H1 (cell line): ENCODE results near the gene ATOH8. TPM values are rescaled to one million over a fixed set of nuclear protein-coding genes. Genes with fewer than 3 reads are reported as not detected.

Experiments
- CTCF ChIA-PET: fragments of 300-600 bp; sonication (Branson Sonifier 250); formaldehyde crosslinking; loops from one replicate; lab custom pipeline; 2021; ENCODE audit not compliant: partially characterized antibody; lab: Charles Lee
- POLR2A ChIA-PET: fragments of 300-600 bp; sonication (Branson Sonifier 250); formaldehyde crosslinking; loops from one replicate; lab custom pipeline; 2021; ENCODE audit warnings: inconsistent platforms; ENCODE audit not compliant: partially characterized antibody; lab: Charles Lee
- DNase-seq, 2 experiments: peaks; one replicate each; pipeline versions ENCODE4 v3.0.0 to v3.0.0-alpha.2; 2010 to 2022; ENCODE audit warnings: low spot score in 2 of 2, low read depth in 1 of 2, mixed read lengths in 1 of 2
- FAIRE-seq: peaks from 2 replicates; lab custom pipeline; 2011; peaks lifted over from hg19 to GRCh38; lab: Jason Lieb, UNC
- H2AFZ ChIP-seq: 2 replicates; pipeline ENCODE4 v1.8.1; 2012; ENCODE audit warnings: low read length, inconsistent platforms
- H2AK5ac ChIP-seq: 2 replicates; pipeline ENCODE4 v1.6.1; 2013; ENCODE audit warnings: low read depth, low read length
- H2BK120ac ChIP-seq: replicated peaks from 2 replicates; pipeline ENCODE3; 2013; ENCODE audit warnings: low read depth, low read length, inconsistent platforms
- H2BK12ac ChIP-seq: 2 replicates; pipeline ENCODE4 v1.6.1; 2013; ENCODE audit warnings: low read depth, low read length
- H2BK15ac ChIP-seq: 2 replicates; pipeline ENCODE4 v1.6.1; 2013; ENCODE audit warnings: low read length
- H2BK20ac ChIP-seq: 2 replicates; pipeline ENCODE4 v1.6.1; 2013; ENCODE audit warnings: low read length
- H2BK5ac ChIP-seq: 2 replicates; pipeline ENCODE4 v1.6.1; 2013; ENCODE audit warnings: low read depth, low read length
- H3K14ac ChIP-seq: 2 replicates; pipeline ENCODE4 v1.6.1; 2013; ENCODE audit warnings: inconsistent platforms; ENCODE audit not compliant: insufficient read length
- H3K18ac ChIP-seq: 2 replicates; pipeline ENCODE4 v1.6.1; 2013; ENCODE audit warnings: low read length; ENCODE audit errors: extremely low read depth
- H3K23ac ChIP-seq: 2 replicates; pipeline ENCODE4 v1.6.1; 2013; ENCODE audit warnings: inconsistent platforms; ENCODE audit not compliant: insufficient read length
- H3K23me2 ChIP-seq: 2 replicates; pipeline ENCODE4 v1.6.1; 2013; ENCODE audit warnings: low read depth, low read length
- H3K27ac ChIP-seq: 2 replicates; pipeline ENCODE4 v1.6.1; 2011; ENCODE audit warnings: low read depth, low read length, inconsistent platforms
- H3K27me3 ChIP-seq, 4 experiments: replicated peaks in 1 of 4; 1 replicate in 1 of 4; 2 replicates in 3 of 4; pipeline versions ENCODE4 v1.6.1 to v1.8.1; 2011 to 2013; ENCODE audit warnings: low read length in 3 of 4, mild to moderate bottlenecking in 3 of 4, inconsistent platforms in 2 of 4, mixed read lengths in 2 of 4, moderate library complexity in 1 of 4; ENCODE audit not compliant: control insufficient read depth in 3 of 4, insufficient read depth in 3 of 4; ENCODE audit errors: extremely low read depth in 1 of 4
- H3K36me3 ChIP-seq, 4 experiments: 2 replicates each; pipeline versions ENCODE4 v1.6.1 to v1.8.1; 2011 to 2013; ENCODE audit warnings: mild to moderate bottlenecking in 4 of 4, low read length in 3 of 4, moderate library complexity in 2 of 4, control low read depth in 1 of 4, inconsistent platforms in 1 of 4; ENCODE audit not compliant: insufficient read depth in 4 of 4, control insufficient read depth in 2 of 4
- H3K4ac ChIP-seq: replicated peaks from 2 replicates; pipeline ENCODE3; 2013; ENCODE audit warnings: low read length, low read depth, mixed read lengths, inconsistent platforms; ENCODE audit not compliant: insufficient read length
- H3K4me1 ChIP-seq, 4 experiments: replicated peaks in 1 of 4; 1 replicate in 1 of 4; 2 replicates in 3 of 4; pipeline versions ENCODE4 v1.6.1 to v1.8.1; 2011 to 2013; ENCODE audit warnings: low read length in 3 of 4, inconsistent platforms in 2 of 4, mixed read lengths in 1 of 4; ENCODE audit not compliant: insufficient read depth in 4 of 4, control insufficient read depth in 3 of 4
- H3K4me2 ChIP-seq, 2 experiments: 2 replicates each; pipeline versions ENCODE4 v1.6.1 to v1.8.1; 2011 to 2013; ENCODE audit warnings: low read depth in 2 of 2, low read length in 2 of 2, control low read depth in 1 of 2, inconsistent platforms in 1 of 2, mild to moderate bottlenecking in 1 of 2; ENCODE audit not compliant: insufficient read depth in 1 of 2
- H3K4me3 ChIP-seq, 4 experiments: fragments of 200-600, 300-600 bp in 1 of 4; sonication (generic), shearing (Covaris generic), sonication (Bioruptor Twin) in 1 of 4; 2 replicates each; pipeline versions ENCODE4 v1.5.1 to v1.8.1; 2011 to 2016; ENCODE audit warnings: low read length in 4 of 4, low read depth in 3 of 4, control low read depth in 2 of 4, inconsistent platforms in 2 of 4, mild to moderate bottlenecking in 2 of 4, mixed read lengths in 1 of 4, moderate library complexity in 1 of 4; ENCODE audit not compliant: insufficient read depth in 2 of 4; ENCODE audit errors: extremely low read depth in 1 of 4
- H3K56ac ChIP-seq: replicated peaks from 2 replicates; pipeline ENCODE3; 2013; ENCODE audit warnings: low read depth, mild to moderate bottlenecking, mixed read lengths, low read length, inconsistent platforms; ENCODE audit not compliant: insufficient read length
- H3K79me1 ChIP-seq: 2 replicates; pipeline ENCODE4 v1.6.1; 2013; ENCODE audit warnings: low read depth, low read length, control low read depth
- H3K79me2 ChIP-seq, 2 experiments: 2 replicates each; pipeline versions ENCODE4 v1.6.1 to v1.8.1; 2012 to 2013; ENCODE audit warnings: low read length in 2 of 2, mild to moderate bottlenecking in 2 of 2, inconsistent platforms in 1 of 2; ENCODE audit not compliant: insufficient read depth in 2 of 2, control insufficient read depth in 1 of 2
- H3K9ac ChIP-seq, 4 experiments: replicated peaks in 1 of 4; 1 replicate in 1 of 4; 2 replicates in 3 of 4; pipeline versions ENCODE4 v1.6.1 to v1.8.1; 2011 to 2013; ENCODE audit warnings: low read depth in 3 of 4, low read length in 3 of 4, control low read depth in 2 of 4, mild to moderate bottlenecking in 2 of 4, moderate library complexity in 2 of 4, inconsistent platforms in 1 of 4; ENCODE audit errors: extremely low read depth in 1 of 4
- H3K9me3 ChIP-seq, 2 experiments: 2 replicates each; pipeline versions ENCODE4 v1.6.1 to v1.8.1; 2012 to 2013; ENCODE audit warnings: mild to moderate bottlenecking in 2 of 2, moderate library complexity in 2 of 2, control low read depth in 1 of 2, inconsistent platforms in 1 of 2, low read depth in 1 of 2, low read length in 1 of 2, mixed read lengths in 1 of 2; ENCODE audit not compliant: insufficient read depth in 2 of 2
- H4K20me1 ChIP-seq, 2 experiments: replicated peaks in 1 of 2; 2 replicates each; pipeline versions ENCODE3 to v1.8.1; 2011 to 2013; ENCODE audit warnings: inconsistent platforms in 2 of 2, low read length in 2 of 2, mild to moderate bottlenecking in 1 of 2; ENCODE audit not compliant: insufficient read depth in 2 of 2, control insufficient read depth in 1 of 2
- H4K5ac ChIP-seq: 2 replicates; pipeline ENCODE4 v1.6.1; 2013; ENCODE audit warnings: low read length, low read depth, mixed read lengths, inconsistent platforms; ENCODE audit not compliant: insufficient read length
- H4K8ac ChIP-seq: 2 replicates; pipeline ENCODE4 v1.8.0; 2013; ENCODE audit warnings: mild to moderate bottlenecking, moderate library complexity, low read length, inconsistent platforms; ENCODE audit not compliant: insufficient read depth; ENCODE audit errors: extremely low read depth
- H4K91ac ChIP-seq: replicated peaks from 2 replicates; pipeline ENCODE3; 2013; ENCODE audit warnings: low read length, mixed read lengths, inconsistent platforms; ENCODE audit not compliant: insufficient read length
- KDM5A ChIP-seq: fragments of 200-600 bp; IDR thresholded peaks from 2 replicates; pipeline ENCODE4 v1.7.1; 2012; ENCODE audit warnings: mild to moderate bottlenecking, low read length, inconsistent platforms, mixed read lengths
- SIN3A ChIP-seq, 2 experiments: IDR thresholded peaks in 1 of 2; conservative IDR thresholded peaks in 1 of 2; 2 replicates each; pipeline ENCODE4 v1.6.1; 2011 to 2012; ENCODE audit warnings: low read length in 2 of 2, improper control_type of control experiment in 1 of 2, low read depth in 1 of 2, mild to moderate bottlenecking in 1 of 2
- SUZ12 ChIP-seq: fragments of 200-600 bp; sonication (generic); IDR thresholded peaks from 2 replicates; pipeline ENCODE4 v1.6.1; 2012; ENCODE audit warnings: mild to moderate bottlenecking, inconsistent platforms, low read length, moderate library complexity, mixed read lengths
- WGBS, 2 experiments: shearing (Covaris generic) in 1 of 2; methylation state at CpG; one replicate each; pipeline versions ENCODE4 v1.1.6 to v1.1.7; 2013 to 2015; ENCODE audit warnings: low lambda C conversion rate in 2 of 2, mixed read lengths in 2 of 2, inconsistent platforms in 1 of 2, low coverage in 1 of 2, missing lambda C conversion rate in 1 of 2; ENCODE audit not compliant: insufficient replicate concordance in 2 of 2, insufficient coverage in 1 of 2, insufficient read length in 1 of 2; ENCODE audit errors: extremely low coverage in 1 of 2, missing lambda C conversion rate in 1 of 2; 5-methylcytosine and 5-hydroxymethylcytosine counted together
- polyA plus RNA-seq, 7 experiments: library from polyadenylated mRNA; depleted of rRNA in 3 of 7; stranded (reverse) in 5 of 7; unstranded in 2 of 7; fragments of >200 nt in 5 of 7; fragments of 200-250 nt in 2 of 7; gene quantifications; 1 replicate in 5 of 7; 2 replicates in 1 of 7; 4 replicates in 1 of 7; pipeline versions ENCODE4 v1.2.1 to v1.2.3, GENCODE V29; 2011 to 2013; ENCODE audit warnings: missing spikeins in 2 of 7, mixed read lengths in 2 of 7
- total RNA-seq: library from RNA; stranded (reverse); fragmentation: NEBNext Ultra II Directional; extraction: Animal tissue kit (Norgen Biotek cat#: 25700); gene quantifications from 2 replicates; pipeline ENCODE4 v1.2.1, GENCODE V29; 2021

The ATOH8 gene
- total and polyA plus RNA-seq, 2 of the 8 experiments (the other 6 are each of a cell fraction or from before 2014, with no cell fraction given): 0.50 to 0.53 TPM

GRCh38 chr2:85744741-85745601 is 8.8 kb upstream of the ATOH8 start:
- no peak overlapping the region for H3K4me2 ChIP-seq
- FAIRE-seq: no peak
- H4K20me1 ChIP-seq: no peaks in the 10 kb centered on the region
- peaks cover 0 to 6% (median 2%) of the 10 kb centered on the region in 4 experiments; a peak in 3 of 7 replicates for H3K27me3 ChIP-seq
- H2BK5ac ChIP-seq: no peak overlapping the region
- no peak overlapping the region; the same call in 1 of the 2 replicates for H3K18ac ChIP-seq
- H2BK15ac ChIP-seq: no peak overlapping the region
- H3K56ac ChIP-seq: no peak overlapping the region
- 0 out of 4 replicates have a peak, but pooled peaks cover 0 to under 1% of the 10 kb centered on the region in 2 experiments for H3K9me3 ChIP-seq
- H3K4me1 ChIP-seq: peaks cover 0 to 9% (median 4%) of the 10 kb centered on the region in 4 experiments; a peak in 3 of 7 replicates
- H4K8ac ChIP-seq: no peak overlapping the region
- H2AFZ ChIP-seq: no peak overlapping the region
- H3K9ac ChIP-seq: no peak overlapping the region
- H4K91ac ChIP-seq: no peak overlapping the region
- H3K79me1 ChIP-seq: no peaks in the 10 kb centered on the region
- H2AK5ac ChIP-seq: no peak overlapping the region
- no peaks in the 10 kb centered on the region for H3K79me2 ChIP-seq
- whole genome bisulfite sequencing, 2 experiments: 86% methylated on average over 9 of the region's 10 CpGs; no CpG with 5 or more reads in 1 of the 2 experiments
- H3K4me3 ChIP-seq: no peak overlapping the region
- H2BK120ac ChIP-seq: no peak overlapping the region
- no peak overlapping the region for H4K5ac ChIP-seq
- no peak overlapping the region for H3K23ac ChIP-seq
- no peak overlapping the region for H2BK20ac ChIP-seq
- CTCF ChIA-PET: interaction anchor here (0.6 to 47.8 kb wide), 16 partner anchors 8 to 106 kb away, joined by 3 to 986 read pairs (median 4); no protein-coding TSS in a partner anchor
- TF ChIP-seq SUZ12: no peak
- no peak for TF ChIP-seq KDM5A
- no peak for TF ChIP-seq SIN3A (conservative IDR thresholded peaks at IDR 0.05 in 1 of 2, IDR thresholded peaks at IDR 0.05 in 1 of 2; ENCODE audit: low read depth in 1 of 2, low read length in 2 of 2)
- TF ChIP-seq, all 59 proteins: peak for 0
- POLR2A ChIA-PET: interaction anchor here (0.7 to 1.3 kb wide), 4 partner anchors 9 to 58 kb away, joined by 3 read pairs; partner anchors contain the start of gene ATOH8
- Histone ChIP-seq H3K14ac (no peak overlapping the region), H3K4ac (no peak overlapping the region), H3K36me3 (no peaks in the 10 kb centered on the region), H3K27ac (no peak overlapping the region), H2BK12ac (no peak overlapping the region), H3K23me2 (no peaks in the 10 kb centered on the region; the same call in 1 of the 2 replicates)
- no peak for DNase-seq
